Activated CD4-positive, alpha-beta T cell treated with anti-CD3 and anti-CD28 coated beads for 24 hours (primary cell): ENCODE measurements around the gene DLST.
A peak's percentile ranks its signal among the peaks of the same experiment; 100 is the strongest.

Source experiments
- DNase-seq, 2 donors: peaks; one replicate each; pipeline ENCODE4 v3.0.0-alpha.2; 2020; ENCODE audit warnings: low read depth in 2 of 2

The DLST gene

GRCh38 chr14:74881431-74882102 is at the start of gene DLST:
TSS of gene DLST (plus strand) at chr14:74881916. CDS start at chr14:74881954, 38 bp downstream.
- DNase-seq = peak; percentile 82

- no peak for DNase-seq
Measured at GRCh38 chr14:74832849-74833248, 48.9 kb upstream of the DLST start.

GRCh38 chr14:74834692-74835392 is 46.9 kb upstream of the DLST start:
- no peak for DNase-seq

- DNase-seq = no peak
Measured at GRCh38 chr14:74835645-74836250, 46.0 kb upstream of the DLST start.

GRCh38 chr14:74836251-74836960 is 45.3 kb upstream of the DLST start:
- DNase-seq = no peak

- DNase-seq = no peak
Measured at GRCh38 chr14:74838166-74838565, 43.5 kb upstream of the DLST start.

GRCh38 chr14:74840603-74841030 is 41.1 kb upstream of the DLST start:
- DNase-seq = no peak

- no peak for DNase-seq
Measured at GRCh38 chr14:74841230-74842207, 40.2 kb upstream of the DLST start.

- no peak for DNase-seq
Measured at GRCh38 chr14:74843653-74844052, 38.1 kb upstream of the DLST start.

GRCh38 chr14:74846168-74846567 is 35.5 kb upstream of the DLST start:
- DNase-seq = no peak

- no peak for DNase-seq
Measured at GRCh38 chr14:74846968-74847665, 34.6 kb upstream of the DLST start.

GRCh38 chr14:74848768-74849167 is 32.9 kb upstream of the DLST start:
- no peak for DNase-seq

- no peak for DNase-seq
Measured at GRCh38 chr14:74852922-74853530, 28.7 kb upstream of the DLST start.

GRCh38 chr14:74853581-74853980 is 28.1 kb upstream of the DLST start:
- DNase-seq = no peak

- DNase-seq = no peak
Measured at GRCh38 chr14:74855021-74855420, 26.7 kb upstream of the DLST start.

- no peak for DNase-seq
Measured at GRCh38 chr14:74855945-74856344, 25.8 kb upstream of the DLST start.

- no peak for DNase-seq
Measured at GRCh38 chr14:74856366-74856765, 25.4 kb upstream of the DLST start.

GRCh38 chr14:74858022-74858421 is 23.7 kb upstream of the DLST start:
- DNase-seq = no peak

- DNase-seq = no peak
Measured at GRCh38 chr14:74859757-74860552, 21.8 kb upstream of the DLST start.
